ENCODE measurements around the gene NR1D1.

NR1D1 gene

DNA sequence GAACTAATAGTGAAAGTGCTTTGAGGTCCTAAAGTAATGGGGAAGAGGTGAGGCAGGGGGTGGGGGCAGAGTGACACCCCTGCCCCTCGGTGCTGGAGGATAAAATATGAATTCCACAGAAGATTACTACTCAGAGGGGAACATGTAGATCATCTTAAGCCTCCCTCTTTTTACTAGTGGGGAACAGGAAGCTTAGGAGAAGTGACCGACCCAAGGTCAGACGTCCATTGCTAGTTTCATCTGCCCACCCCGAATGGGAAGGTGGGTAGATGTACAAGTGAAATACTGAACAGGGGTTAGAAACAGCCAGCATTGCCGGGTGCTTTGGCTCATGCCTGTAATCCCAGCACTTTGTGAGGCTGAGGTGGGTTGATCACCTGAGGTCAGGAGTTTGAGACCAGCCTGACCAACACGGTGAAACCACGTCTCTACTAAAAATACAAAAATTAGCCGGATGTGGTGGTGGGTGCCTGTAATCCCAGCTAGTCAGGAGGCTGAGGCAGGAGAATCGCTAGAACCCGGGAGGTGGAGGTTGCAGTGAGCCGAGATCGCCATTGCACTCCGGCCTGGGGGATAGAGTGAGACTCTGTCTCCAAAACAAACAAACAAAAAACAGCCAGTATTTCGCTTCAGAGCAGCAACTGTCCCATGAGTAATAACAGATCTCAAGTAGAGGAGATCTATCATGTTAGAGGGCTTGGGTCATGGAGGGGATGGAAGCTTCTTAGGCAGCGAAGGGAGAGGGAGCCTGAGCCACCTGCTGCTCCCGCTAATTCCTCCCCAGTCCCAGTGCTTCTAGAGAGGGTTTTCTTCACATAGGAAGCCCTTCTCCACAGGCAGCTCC is 1.2 kb upstream of the NR1D1 start:
- no peak for DNase-seq (ENCODE audit: low spot score)
- Histone ChIP-seq H2AK5ac (ENCODE audit: low read depth, low read length) (no peak overlapping the region), H3K36me3 (replicated peaks in 1 of 2; ENCODE audit: control insufficient read depth in 2 of 2, insufficient read depth in 2 of 2, low read length in 2 of 2) (peaks cover 2 to 6% of the 10 kb centered on the region in 2 donors), H3K4me1 (ENCODE audit: control insufficient read depth in 2 of 2, insufficient read depth in 1 of 2, low read depth in 1 of 2, low read length in 2 of 2) (peaks cover 26 to 45% of the 10 kb centered on the region in 2 donors), H3K4ac (ENCODE audit: low read length) (no peak overlapping the region), H3K79me1 (ENCODE audit: low read depth, low read length) (no peaks in the 10 kb centered on the region), H4K8ac (ENCODE audit: low read depth, low read length) (no peak overlapping the region), H3K9me3 (replicated peaks in 1 of 2; ENCODE audit: control insufficient read depth in 2 of 2, insufficient read depth in 1 of 2, low read depth in 1 of 2, low read length in 2 of 2) (peaks cover 0 to 4% of the 10 kb centered on the region in 2 donors), H2BK120ac (ENCODE audit: low read depth, low read length) (no peak overlapping the region), H3K14ac (ENCODE audit: low read length) (no peak overlapping the region), H2BK5ac (ENCODE audit: low read length) (no peak overlapping the region), H2AFZ (ENCODE audit: low read length) (peak overlapping the region; percentile 80), H3K4me2 (ENCODE audit: insufficient read depth, low read length, poor library complexity, severe bottlenecking) (no peak overlapping the region), H3K27ac (replicated peaks; ENCODE audit: low read length) (no peak overlapping the region), H2BK15ac (ENCODE audit: low read length) (no peak overlapping the region), H3K23ac (ENCODE audit: low read depth, low read length, poor library complexity) (no peak overlapping the region), H3K27me3 (ENCODE audit: control insufficient read depth in 3 of 3, insufficient read depth in 3 of 3, low read depth in 1 of 3, low read length in 3 of 3) (peaks cover 0 to 12% (median 8%) of the 10 kb centered on the region in 3 experiments), H4K91ac (ENCODE audit: low read depth, low read length, poor library complexity) (no peak overlapping the region), H2BK12ac (ENCODE audit: low read length) (no peak overlapping the region), H3K9ac (ENCODE audit: low read depth, low read length, poor library complexity) (no peak overlapping the region), H3K18ac (ENCODE audit: low read length) (no peak overlapping the region), H3K4me3 (ENCODE audit: low read length in 2 of 2) (no peak overlapping the region)
- no CpG with 5 or more reads among the region's 16 CpGs for WGBS, 2 donors (ENCODE audit: extremely low coverage in 2 of 2, insufficient read length in 2 of 2, insufficient replicate concordance in 1 of 2)

GRCh38 chr17:40100669-40101366 is 429 bp upstream of the NR1D1 start:
- H4K91ac ChIP-seq (ENCODE audit: low read depth, low read length, poor library complexity): no peak overlapping the region
- peak overlapping the region; percentile 80 for H2AFZ ChIP-seq (ENCODE audit: low read length)
- no peak overlapping the region for H2BK12ac ChIP-seq (ENCODE audit: low read length)
- no peak overlapping the region for H3K23ac ChIP-seq (ENCODE audit: low read depth, low read length, poor library complexity)
- peak overlapping the region; percentile 71 for H3K4me2 ChIP-seq (ENCODE audit: insufficient read depth, low read length, poor library complexity, severe bottlenecking)
- H2BK5ac ChIP-seq (ENCODE audit: low read length): no peak overlapping the region
- H3K18ac ChIP-seq (ENCODE audit: low read length): peak overlapping the region; percentile 50
- H3K9ac ChIP-seq (ENCODE audit: low read depth, low read length, poor library complexity): no peak overlapping the region
- H2BK120ac ChIP-seq (ENCODE audit: low read depth, low read length): no peak overlapping the region
- H3K4ac ChIP-seq (ENCODE audit: low read length): no peak overlapping the region
- no peak overlapping the region for H3K14ac ChIP-seq (ENCODE audit: low read length)
- no peak overlapping the region for H4K8ac ChIP-seq (ENCODE audit: low read depth, low read length)
- peaks cover 8 to 13% of the 10 kb centered on the region in 2 donors for H3K36me3 ChIP-seq (replicated peaks in 1 of 2; ENCODE audit: control insufficient read depth in 2 of 2, insufficient read depth in 2 of 2, low read length in 2 of 2)
- no peak overlapping the region for H2BK15ac ChIP-seq (ENCODE audit: low read length)
- peaks cover 23 to 39% of the 10 kb centered on the region in 2 donors for H3K4me1 ChIP-seq (ENCODE audit: control insufficient read depth in 2 of 2, insufficient read depth in 1 of 2, low read depth in 1 of 2, low read length in 2 of 2)
- peak; percentile 94 for DNase-seq (ENCODE audit: low spot score)
- no peak overlapping the region for H2AK5ac ChIP-seq (ENCODE audit: low read depth, low read length)
- peaks cover 0 to 12% (median 8%) of the 10 kb centered on the region in 3 experiments for H3K27me3 ChIP-seq (ENCODE audit: control insufficient read depth in 3 of 3, insufficient read depth in 3 of 3, low read depth in 1 of 3, low read length in 3 of 3)
- peak overlapping the region; percentile 53 to 66 for H3K4me3 ChIP-seq (ENCODE audit: low read length in 2 of 2)
- no peaks in the 10 kb centered on the region for H3K79me1 ChIP-seq (ENCODE audit: low read depth, low read length)
- H3K27ac ChIP-seq (replicated peaks; ENCODE audit: low read length): peak overlapping the region; percentile 35
- H3K9me3 ChIP-seq (replicated peaks in 1 of 2; ENCODE audit: control insufficient read depth in 2 of 2, insufficient read depth in 1 of 2, low read depth in 1 of 2, low read length in 2 of 2): peaks cover 0 to 4% of the 10 kb centered on the region in 2 donors
- no CpG with 5 or more reads among the region's 25 CpGs for WGBS, 2 donors (ENCODE audit: extremely low coverage in 2 of 2, insufficient read length in 2 of 2, insufficient replicate concordance in 1 of 2)

DNA sequence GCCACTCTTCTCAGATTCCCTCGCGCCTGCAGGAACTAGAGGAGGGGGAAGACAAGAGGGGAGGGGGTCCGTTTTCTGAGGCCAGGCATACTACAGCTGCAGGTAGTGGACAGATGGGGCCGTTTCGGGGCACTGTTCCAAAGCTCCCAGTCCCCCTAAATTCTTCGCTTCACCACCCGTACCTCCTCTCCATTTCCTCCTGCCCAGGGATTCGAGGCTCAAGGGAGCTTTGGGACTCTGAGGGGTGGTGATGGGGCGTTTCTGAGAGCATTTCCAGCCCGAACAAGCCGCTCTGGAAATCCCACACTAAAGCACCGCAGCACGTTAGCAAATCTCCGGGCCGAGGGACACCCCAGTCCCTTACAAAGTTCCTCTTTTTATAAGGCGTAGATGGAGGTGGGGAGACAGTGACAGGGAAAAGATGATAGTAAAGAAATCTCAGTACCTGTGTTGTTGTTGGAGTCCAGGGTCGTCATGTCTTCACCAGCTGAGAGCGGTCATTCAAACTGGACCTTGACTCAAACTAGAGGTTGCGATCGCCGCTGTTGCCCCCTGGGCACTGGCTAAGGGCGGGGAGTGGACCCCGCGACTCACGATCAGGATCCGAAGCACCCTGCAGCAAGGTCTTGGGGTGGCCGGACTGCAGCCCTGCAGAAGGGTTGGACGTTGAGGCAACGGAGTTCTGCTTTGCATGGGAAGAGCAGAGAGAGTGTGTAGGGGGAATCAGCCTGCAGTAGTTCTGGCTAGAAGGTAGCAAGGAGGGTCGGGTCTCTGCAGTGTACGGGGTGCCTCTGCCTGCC is 570 bp downstream of the NR1D1 start:
- no peaks in the 10 kb centered on the region for H3K79me1 ChIP-seq (ENCODE audit: low read depth, low read length)
- H3K4me2 ChIP-seq (ENCODE audit: insufficient read depth, low read length, poor library complexity, severe bottlenecking): peak overlapping the region; percentile 71
- H2BK12ac ChIP-seq (ENCODE audit: low read length): peak overlapping the region; percentile 82
- H3K27ac ChIP-seq (replicated peaks; ENCODE audit: low read length): no peak overlapping the region
- WGBS, 2 donors (ENCODE audit: extremely low coverage in 2 of 2, insufficient read length in 2 of 2, insufficient replicate concordance in 1 of 2): no CpG with 5 or more reads among the region's 31 CpGs
- peak overlapping the region; percentile 33 for H4K8ac ChIP-seq (ENCODE audit: low read depth, low read length)
- peak overlapping the region; percentile 36 for H2AK5ac ChIP-seq (ENCODE audit: low read depth, low read length)
- H3K9ac ChIP-seq (ENCODE audit: low read depth, low read length, poor library complexity): peak overlapping the region; percentile 95
- H3K27me3 ChIP-seq (ENCODE audit: control insufficient read depth in 3 of 3, insufficient read depth in 3 of 3, low read depth in 1 of 3, low read length in 3 of 3): peaks cover 0 to 12% (median 8%) of the 10 kb centered on the region in 3 experiments
- peak overlapping the region; percentile 83 for H3K23ac ChIP-seq (ENCODE audit: low read depth, low read length, poor library complexity)
- peak overlapping the region; percentile 6 for H2BK120ac ChIP-seq (ENCODE audit: low read depth, low read length)
- DNase-seq (ENCODE audit: low spot score): no peak
- peak overlapping the region; percentile 89 for H3K18ac ChIP-seq (ENCODE audit: low read length)
- peak overlapping the region; percentile 76 for H2BK15ac ChIP-seq (ENCODE audit: low read length)
- H3K4me1 ChIP-seq (ENCODE audit: control insufficient read depth in 2 of 2, insufficient read depth in 1 of 2, low read depth in 1 of 2, low read length in 2 of 2): peaks cover 23 to 36% of the 10 kb centered on the region in 2 donors
- peak overlapping the region; percentile 80 for H2AFZ ChIP-seq (ENCODE audit: low read length)
- H3K4ac ChIP-seq (ENCODE audit: low read length): peak overlapping the region; percentile 32
- peak overlapping the region; percentile 77 for H2BK5ac ChIP-seq (ENCODE audit: low read length)
- peaks cover 12 to 17% of the 10 kb centered on the region in 2 donors for H3K36me3 ChIP-seq (replicated peaks in 1 of 2; ENCODE audit: control insufficient read depth in 2 of 2, insufficient read depth in 2 of 2, low read length in 2 of 2)
- H3K14ac ChIP-seq (ENCODE audit: low read length): peak overlapping the region; percentile 65
- H3K4me3 ChIP-seq (ENCODE audit: low read length in 2 of 2): peak overlapping the region; percentile 53 to 77
- peaks cover 0 to 4% of the 10 kb centered on the region in 2 donors for H3K9me3 ChIP-seq (replicated peaks in 1 of 2; ENCODE audit: control insufficient read depth in 2 of 2, insufficient read depth in 1 of 2, low read depth in 1 of 2, low read length in 2 of 2)
- H4K91ac ChIP-seq (ENCODE audit: low read depth, low read length, poor library complexity): peak overlapping the region; percentile 11
